Ishikawa (cell line): ENCODE data around the gene CD247.

Experiments
- CEBPB ChIP-seq: IDR thresholded peaks from 2 replicates; pipeline ENCODE4 v1.6.1; 2012
- CREB1 ChIP-seq: IDR thresholded peaks from 2 replicates; pipeline ENCODE4 v1.6.1; 2012; ENCODE audit warnings: low read depth
- EP300 ChIP-seq: IDR thresholded peaks from 2 replicates; pipeline ENCODE4 v1.6.1; 2012; ENCODE audit warnings: borderline replicate concordance
- FOXM1 ChIP-seq: IDR thresholded peaks from 2 replicates; pipeline ENCODE4 v1.6.1; 2012; ENCODE audit warnings: low read depth, borderline replicate concordance
- MAX ChIP-seq: IDR thresholded peaks from 2 replicates; pipeline ENCODE4 v1.6.1; 2012
- TAF1 ChIP-seq: IDR thresholded peaks from 2 replicates; pipeline ENCODE4 v1.6.1; 2012; ENCODE audit warnings: low read depth, mild to moderate bottlenecking
- TEAD4 ChIP-seq: IDR thresholded peaks from 2 replicates; pipeline ENCODE4 v1.6.1; 2012
- YY1 ChIP-seq: IDR thresholded peaks from 2 replicates; pipeline ENCODE4 v1.6.1; 2012; ENCODE audit warnings: low read depth
- ZBTB7A ChIP-seq: IDR thresholded peaks from 2 replicates; pipeline ENCODE4 v1.6.1; 2012; ENCODE audit warnings: low read depth
- TF ChIP-seq, protein P1 (sequence below): IDR thresholded peaks from 2 replicates; pipeline ENCODE4 v1.6.1; 2012; ENCODE audit warnings: low read depth, mild to moderate bottlenecking

GRCh38 chr1:167440345-167440744 is 78.0 kb downstream of the CD247 start:
- no peak for TF ChIP-seq TEAD4
- TF ChIP-seq TAF1, result no peak
- TF ChIP-seq FOXM1, result no peak
- no peak for TF ChIP-seq ZBTB7A
- no peak for TF ChIP-seq EP300
- TF ChIP-seq YY1, result no peak
- TF ChIP-seq, protein P1, sequence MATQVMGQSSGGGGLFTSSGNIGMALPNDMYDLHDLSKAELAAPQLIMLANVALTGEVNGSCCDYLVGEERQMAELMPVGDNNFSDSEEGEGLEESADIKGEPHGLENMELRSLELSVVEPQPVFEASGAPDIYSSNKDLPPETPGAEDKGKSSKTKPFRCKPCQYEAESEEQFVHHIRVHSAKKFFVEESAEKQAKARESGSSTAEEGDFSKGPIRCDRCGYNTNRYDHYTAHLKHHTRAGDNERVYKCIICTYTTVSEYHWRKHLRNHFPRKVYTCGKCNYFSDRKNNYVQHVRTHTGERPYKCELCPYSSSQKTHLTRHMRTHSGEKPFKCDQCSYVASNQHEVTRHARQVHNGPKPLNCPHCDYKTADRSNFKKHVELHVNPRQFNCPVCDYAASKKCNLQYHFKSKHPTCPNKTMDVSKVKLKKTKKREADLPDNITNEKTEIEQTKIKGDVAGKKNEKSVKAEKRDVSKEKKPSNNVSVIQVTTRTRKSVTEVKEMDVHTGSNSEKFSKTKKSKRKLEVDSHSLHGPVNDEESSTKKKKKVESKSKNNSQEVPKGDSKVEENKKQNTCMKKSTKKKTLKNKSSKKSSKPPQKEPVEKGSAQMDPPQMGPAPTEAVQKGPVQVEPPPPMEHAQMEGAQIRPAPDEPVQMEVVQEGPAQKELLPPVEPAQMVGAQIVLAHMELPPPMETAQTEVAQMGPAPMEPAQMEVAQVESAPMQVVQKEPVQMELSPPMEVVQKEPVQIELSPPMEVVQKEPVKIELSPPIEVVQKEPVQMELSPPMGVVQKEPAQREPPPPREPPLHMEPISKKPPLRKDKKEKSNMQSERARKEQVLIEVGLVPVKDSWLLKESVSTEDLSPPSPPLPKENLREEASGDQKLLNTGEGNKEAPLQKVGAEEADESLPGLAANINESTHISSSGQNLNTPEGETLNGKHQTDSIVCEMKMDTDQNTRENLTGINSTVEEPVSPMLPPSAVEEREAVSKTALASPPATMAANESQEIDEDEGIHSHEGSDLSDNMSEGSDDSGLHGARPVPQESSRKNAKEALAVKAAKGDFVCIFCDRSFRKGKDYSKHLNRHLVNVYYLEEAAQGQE, result no peak
- no peak for TF ChIP-seq CEBPB
- TF ChIP-seq MAX, result no peak
- no peak for TF ChIP-seq CREB1
